DND-41 (cell line): ENCODE results near the gene E2F2.
A peak's percentile ranks its signal among the peaks of the same experiment; 100 is the strongest.

ENCODE experiments used
- ATAC-seq: fragments of 200-7000 bp; cut with Tn5 transposase; 3 replicates; pipeline ENCODE4 v1.9.1; 2021; ENCODE audit warnings: low read depth; ENCODE audit not compliant: insufficient read depth
- DNase-seq: peaks from one replicate; pipeline ENCODE4 v3.0.0-alpha.2; 2020
- H2AFZ ChIP-seq: 2 replicates; pipeline ENCODE4 v1.6.0; 2012; ENCODE audit warnings: low read depth, low read length
- H3K27ac ChIP-seq: 2 replicates; pipeline ENCODE4 v1.5.1; 2012; ENCODE audit warnings: low read length, inconsistent platforms
- H3K27me3 ChIP-seq: fragments of 200-600 bp; sonication (generic); 2 replicates; pipeline ENCODE4 v1.6.0; 2012; ENCODE audit warnings: low read length, mild to moderate bottlenecking, inconsistent platforms; ENCODE audit not compliant: insufficient read depth, poor library complexity
- H3K36me3 ChIP-seq: 2 replicates; pipeline ENCODE4 v1.5.1; 2012; ENCODE audit warnings: low read length, inconsistent platforms; ENCODE audit not compliant: insufficient read depth
- H3K4me1 ChIP-seq: 2 replicates; pipeline ENCODE4 v1.5.1; 2012; ENCODE audit warnings: mild to moderate bottlenecking, low read length; ENCODE audit not compliant: insufficient read depth
- H3K4me2 ChIP-seq: 2 replicates; pipeline ENCODE4 v1.6.0; 2012; ENCODE audit warnings: mild to moderate bottlenecking, moderate library complexity, low read length, inconsistent platforms; ENCODE audit not compliant: insufficient read depth
- H3K4me3 ChIP-seq, 2 experiments: fragments of 200-600 bp in 1 of 2; shearing (Covaris generic) in 1 of 2; 2 replicates each; pipeline ENCODE4 v1.5.1; 2012 to 2016; ENCODE audit warnings: inconsistent platforms in 2 of 2, low read length in 2 of 2, mild to moderate bottlenecking in 2 of 2, low read depth in 1 of 2, moderate library complexity in 1 of 2
- H3K79me2 ChIP-seq: 2 replicates; pipeline ENCODE4 v1.6.0; 2012; ENCODE audit warnings: low read length, inconsistent platforms; ENCODE audit not compliant: insufficient read depth
- H3K9ac ChIP-seq: 2 replicates; pipeline ENCODE4 v1.6.0; 2012; ENCODE audit warnings: low read depth, mild to moderate bottlenecking, inconsistent platforms, low read length, moderate library complexity
- H3K9me3 ChIP-seq: 2 replicates; pipeline ENCODE4 v1.5.1; 2012; ENCODE audit warnings: low read length, moderate library complexity, mild to moderate bottlenecking, inconsistent platforms; ENCODE audit not compliant: insufficient read depth, severe bottlenecking
- H4K20me1 ChIP-seq: 2 replicates; pipeline ENCODE4 v1.6.0; 2012; ENCODE audit warnings: low read length; ENCODE audit not compliant: insufficient read depth
- EZH2 ChIP-seq: IDR thresholded peaks from 3 replicates; pipeline ENCODE4 v1.6.1; 2012; ENCODE audit warnings: borderline replicate concordance, low read depth, mild to moderate bottlenecking, moderate library complexity, low read length, inconsistent platforms; ENCODE audit not compliant: severe bottlenecking
- TF ChIP-seq, protein P1 (sequence below): IDR thresholded peaks from 2 replicates; pipeline ENCODE4 v1.5.1; 2012; ENCODE audit warnings: borderline replicate concordance, low read length, moderate library complexity, mild to moderate bottlenecking; ENCODE audit not compliant: poor library complexity, severe bottlenecking; ENCODE audit errors: extremely low read depth

E2F2 gene

GRCh38 chr1:23492132-23492720 lies 38.8 kb downstream of the E2F2 start:
- TF ChIP-seq EZH2, result no peak
- TF ChIP-seq, protein P1, sequence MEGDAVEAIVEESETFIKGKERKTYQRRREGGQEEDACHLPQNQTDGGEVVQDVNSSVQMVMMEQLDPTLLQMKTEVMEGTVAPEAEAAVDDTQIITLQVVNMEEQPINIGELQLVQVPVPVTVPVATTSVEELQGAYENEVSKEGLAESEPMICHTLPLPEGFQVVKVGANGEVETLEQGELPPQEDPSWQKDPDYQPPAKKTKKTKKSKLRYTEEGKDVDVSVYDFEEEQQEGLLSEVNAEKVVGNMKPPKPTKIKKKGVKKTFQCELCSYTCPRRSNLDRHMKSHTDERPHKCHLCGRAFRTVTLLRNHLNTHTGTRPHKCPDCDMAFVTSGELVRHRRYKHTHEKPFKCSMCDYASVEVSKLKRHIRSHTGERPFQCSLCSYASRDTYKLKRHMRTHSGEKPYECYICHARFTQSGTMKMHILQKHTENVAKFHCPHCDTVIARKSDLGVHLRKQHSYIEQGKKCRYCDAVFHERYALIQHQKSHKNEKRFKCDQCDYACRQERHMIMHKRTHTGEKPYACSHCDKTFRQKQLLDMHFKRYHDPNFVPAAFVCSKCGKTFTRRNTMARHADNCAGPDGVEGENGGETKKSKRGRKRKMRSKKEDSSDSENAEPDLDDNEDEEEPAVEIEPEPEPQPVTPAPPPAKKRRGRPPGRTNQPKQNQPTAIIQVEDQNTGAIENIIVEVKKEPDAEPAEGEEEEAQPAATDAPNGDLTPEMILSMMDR, result no peak
- ATAC-seq, result no peak
- Histone ChIP-seq H3K9me3 (no peaks in the 10 kb centered on the region), H3K4me1 (0 out of 2 replicates have a peak, but pooled peaks cover 2% of the 10 kb centered on the region), H3K27me3 (peaks cover 13% of the 10 kb centered on the region), H3K4me3 (no peak overlapping the region), H3K9ac (no peak overlapping the region), H3K27ac (no peak overlapping the region), H3K36me3 (no peaks in the 10 kb centered on the region), H2AFZ (no peak overlapping the region), H3K4me2 (no peak overlapping the region), H3K79me2 (no peaks in the 10 kb centered on the region), H4K20me1 (no peaks in the 10 kb centered on the region)
- no peak for DNase-seq

DNA sequence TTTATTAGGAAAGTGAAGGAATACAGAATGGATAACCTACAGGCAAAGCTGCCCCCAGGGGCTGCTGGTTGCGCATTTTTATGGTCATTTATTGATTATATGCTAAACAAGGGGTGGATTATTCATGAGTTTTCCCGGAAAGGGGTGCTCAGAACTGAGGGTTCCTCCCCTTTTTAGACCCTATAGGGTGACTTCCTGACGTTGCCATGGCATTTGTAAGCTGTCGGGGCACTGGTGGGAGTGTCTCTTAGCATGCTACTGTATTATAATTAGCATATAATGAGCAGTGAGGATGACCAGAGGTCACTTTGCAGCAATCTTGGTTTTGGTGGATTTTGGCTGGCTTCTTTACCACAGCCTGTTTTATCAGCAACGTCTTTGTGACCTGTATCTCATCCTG lies 41.2 kb downstream of the E2F2 start:
- no peaks in the 10 kb centered on the region for H4K20me1 ChIP-seq
- DNase-seq, result no peak
- H3K4me2 ChIP-seq, result no peak overlapping the region
- peaks cover 1% of the 10 kb centered on the region for H3K4me1 ChIP-seq
- H3K4me3 ChIP-seq, result no peak overlapping the region
- H3K27me3 ChIP-seq, result peaks cover 15% of the 10 kb centered on the region
- no peaks in the 10 kb centered on the region for H3K9me3 ChIP-seq
- H3K27ac ChIP-seq, result no peak overlapping the region
- H2AFZ ChIP-seq, result no peak overlapping the region
- no peaks in the 10 kb centered on the region for H3K36me3 ChIP-seq
- no peaks in the 10 kb centered on the region for H3K79me2 ChIP-seq
- no peak for ATAC-seq
- H3K9ac ChIP-seq, result no peak overlapping the region
- TF ChIP-seq, protein P1, result no peak
- TF ChIP-seq EZH2, result no peak

DNA sequence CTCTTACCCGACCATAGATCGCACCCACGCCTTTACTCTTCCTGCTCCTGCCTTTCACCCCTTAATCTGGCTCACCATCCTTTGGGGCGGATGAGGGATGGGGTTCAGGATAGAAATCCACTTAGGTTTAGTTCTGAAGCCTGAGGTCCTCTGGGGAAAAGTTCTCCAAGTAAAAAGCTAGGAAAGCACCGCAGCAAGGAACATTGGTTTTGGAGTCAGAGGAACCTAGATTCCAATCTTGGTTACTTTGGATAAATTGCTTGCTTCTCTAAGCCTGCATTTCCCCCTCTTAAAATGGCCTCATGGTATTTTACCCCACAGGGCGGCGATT lies 46.1 kb downstream of the E2F2 start:
- DNase-seq (no peak), ATAC-seq (no peak)
- Histone ChIP-seq H3K36me3 (no peaks in the 10 kb centered on the region), H3K4me2 (peak overlapping the region; percentile 91), H3K27ac (no peak overlapping the region), H3K9ac (no peak overlapping the region), H2AFZ (no peak overlapping the region), H3K27me3 (peaks cover 28% of the 10 kb centered on the region), H3K4me3 (peak overlapping the region in 1 of 2 experiments; percentile 59; a peak in 1 of 4 replicates), H3K79me2 (no peaks in the 10 kb centered on the region), H3K9me3 (no peaks in the 10 kb centered on the region), H3K4me1 (peaks cover 15% of the 10 kb centered on the region), H4K20me1 (no peaks in the 10 kb centered on the region; the same call in 1 of the 2 replicates)
- TF ChIP-seq, protein P1, result no peak
- no peak for TF ChIP-seq EZH2
